GM12873 (cell line): ENCODE results near the gene CD80.

Source experiments
- CTCF ChIP-seq: IDR thresholded peaks from 2 replicates; pipeline ENCODE4 v1.5.1; 2012; ENCODE audit warnings: low read depth, mild to moderate bottlenecking, moderate library complexity, low read length, control low read depth; ENCODE audit not compliant: insufficient read depth; ENCODE audit errors: missing control alignments

Gene CD80

GRCh38 chr3:119598410-119599098 lies 39.1 kb upstream of the CD80 start:
- TF ChIP-seq CTCF: no peak

DNA sequence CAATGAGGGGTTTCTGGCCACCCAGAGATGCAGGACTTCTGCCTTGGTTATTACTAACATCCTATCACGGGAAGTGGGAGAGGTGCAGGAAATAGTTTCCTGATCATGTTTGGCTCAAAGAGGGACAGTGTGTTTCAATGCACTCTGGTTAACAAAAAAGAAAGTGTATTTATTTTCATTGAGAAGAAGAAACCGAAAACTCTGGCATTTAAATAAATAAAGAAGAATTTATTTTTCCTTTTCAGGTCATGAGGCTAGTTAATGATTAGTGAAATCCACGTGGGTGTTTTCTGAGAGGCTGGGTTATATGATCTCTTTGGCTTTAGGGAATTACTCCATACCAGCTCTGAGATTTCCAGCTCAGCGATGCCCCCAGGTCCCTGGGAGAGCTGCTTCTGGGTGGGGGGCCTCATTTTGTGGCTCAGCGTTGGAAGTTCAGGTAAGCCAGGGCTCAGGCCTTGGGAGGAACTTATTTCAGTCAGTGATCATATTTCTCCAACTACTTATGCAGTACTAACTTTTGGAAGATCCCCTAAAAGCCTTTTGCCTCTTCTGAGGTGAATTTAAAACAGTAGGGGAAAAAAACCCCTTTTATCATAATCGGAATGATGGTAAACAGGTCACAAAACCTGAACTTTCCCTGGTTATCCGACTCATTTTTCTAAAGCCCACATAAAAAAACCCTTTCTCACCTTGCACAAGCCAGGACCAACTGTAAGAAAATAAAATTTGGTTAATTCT lies 38.3 kb upstream of the CD80 start, which contains the start of gene PLA1A:
Gene PLA1A, plus strand, starts transcription at position 338 of the 741 bp plus-strand sequence. Its CDS starts 29 bp downstream, at position 367.
- TF ChIP-seq CTCF: no peak

- no peak for TF ChIP-seq CTCF
Observed at GRCh38 chr3:119596398-119596797, 37.0 kb upstream of the CD80 start.

GRCh38 chr3:119595639-119596334 lies 36.4 kb upstream of the CD80 start:
- TF ChIP-seq CTCF: no peak

DNA sequence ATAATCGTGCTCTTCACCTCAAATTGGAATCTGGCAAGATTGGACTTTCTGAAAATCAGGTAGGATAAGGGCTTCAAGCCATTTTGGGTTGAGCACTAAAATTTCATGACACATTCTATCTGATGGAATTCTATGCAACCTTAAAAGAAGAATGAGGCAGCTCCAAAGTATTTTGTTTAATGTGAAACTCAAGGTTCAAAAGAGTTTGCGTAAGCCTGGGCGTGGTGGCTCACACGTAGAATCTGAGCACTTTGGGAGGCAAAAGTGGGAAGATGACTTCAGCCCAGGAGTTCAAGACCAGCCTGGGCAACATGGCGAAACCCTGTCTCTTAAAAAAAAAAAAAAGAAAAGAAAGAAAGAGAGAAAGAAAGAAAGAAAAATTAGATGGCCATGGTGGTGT lies 34.7 kb upstream of the CD80 start:
- TF ChIP-seq CTCF: no peak

- TF ChIP-seq CTCF: no peak
Observed at GRCh38 chr3:119592861-119593260, 33.4 kb upstream of the CD80 start.

GRCh38 chr3:119590706-119591105 lies 31.3 kb upstream of the CD80 start:
- no peak for TF ChIP-seq CTCF
